GM13977 (cell line): ENCODE data around the gene ABLIM3.

Source experiments
- DNase-seq: peaks from one replicate; pipeline ENCODE4 v3.0.0; 2012; ENCODE audit warnings: low spot score
- in situ Hi-C: fragments of 300-500 bp; cut with MboI; formaldehyde crosslinking; loops from one replicate; pipeline ENCODE4 v1.12.0; 2022; ENCODE audit warnings: low sequenced_read_pairs, low pct_unique_long_range_greater_than_20kb, mixed read lengths, inconsistent platforms; ENCODE audit not compliant: unreplicated experiment
- TF ChIP-seq, protein P1 (sequence below): IDR thresholded peaks from 2 replicates; pipeline ENCODE4 v1.5.1; 2012; ENCODE audit warnings: mild to moderate bottlenecking, control low read depth; ENCODE audit not compliant: insufficient read depth; ENCODE audit errors: extremely low read depth, missing control alignments

Gene ABLIM3

DNA sequence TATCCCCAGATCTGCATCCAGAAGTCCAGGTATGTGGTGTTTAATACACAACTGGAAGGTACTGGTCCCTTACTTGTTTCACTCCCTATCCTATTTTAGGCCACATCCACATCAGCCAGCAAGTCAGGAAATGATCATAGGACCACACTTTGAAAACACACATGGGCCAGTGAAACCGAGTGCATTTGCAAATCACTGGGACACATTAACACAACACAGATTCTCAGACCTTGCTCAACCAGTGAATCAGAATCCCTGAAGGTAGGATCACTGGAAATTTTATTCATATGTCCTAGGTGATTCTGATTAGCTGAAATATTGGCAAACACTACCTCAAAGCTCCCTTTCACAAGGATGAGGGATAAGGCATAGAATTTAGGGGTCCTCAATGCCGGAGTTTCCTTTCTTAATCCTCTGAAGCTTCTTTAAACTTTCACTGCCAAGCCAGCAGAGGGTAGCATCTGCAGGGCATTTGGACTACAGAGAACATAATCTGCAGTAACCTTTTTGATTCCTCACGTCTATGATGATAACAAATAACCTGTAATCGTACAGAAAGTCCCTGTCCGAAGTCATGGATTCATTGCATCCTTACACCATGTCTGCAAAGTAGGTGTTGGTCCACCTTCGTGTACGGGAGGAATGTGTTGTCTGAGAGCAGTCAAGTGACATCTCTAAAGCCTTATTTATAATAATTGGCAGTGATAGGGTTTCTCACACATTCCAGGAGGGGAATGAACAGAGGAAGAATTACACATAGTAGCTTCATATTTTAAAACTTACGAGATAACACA, 11.0 kb upstream of the ABLIM3 start:
- DNase-seq = no peak
- in situ Hi-C loops = no loop called here
- TF ChIP-seq, protein P1, sequence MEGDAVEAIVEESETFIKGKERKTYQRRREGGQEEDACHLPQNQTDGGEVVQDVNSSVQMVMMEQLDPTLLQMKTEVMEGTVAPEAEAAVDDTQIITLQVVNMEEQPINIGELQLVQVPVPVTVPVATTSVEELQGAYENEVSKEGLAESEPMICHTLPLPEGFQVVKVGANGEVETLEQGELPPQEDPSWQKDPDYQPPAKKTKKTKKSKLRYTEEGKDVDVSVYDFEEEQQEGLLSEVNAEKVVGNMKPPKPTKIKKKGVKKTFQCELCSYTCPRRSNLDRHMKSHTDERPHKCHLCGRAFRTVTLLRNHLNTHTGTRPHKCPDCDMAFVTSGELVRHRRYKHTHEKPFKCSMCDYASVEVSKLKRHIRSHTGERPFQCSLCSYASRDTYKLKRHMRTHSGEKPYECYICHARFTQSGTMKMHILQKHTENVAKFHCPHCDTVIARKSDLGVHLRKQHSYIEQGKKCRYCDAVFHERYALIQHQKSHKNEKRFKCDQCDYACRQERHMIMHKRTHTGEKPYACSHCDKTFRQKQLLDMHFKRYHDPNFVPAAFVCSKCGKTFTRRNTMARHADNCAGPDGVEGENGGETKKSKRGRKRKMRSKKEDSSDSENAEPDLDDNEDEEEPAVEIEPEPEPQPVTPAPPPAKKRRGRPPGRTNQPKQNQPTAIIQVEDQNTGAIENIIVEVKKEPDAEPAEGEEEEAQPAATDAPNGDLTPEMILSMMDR = no peak

DNA sequence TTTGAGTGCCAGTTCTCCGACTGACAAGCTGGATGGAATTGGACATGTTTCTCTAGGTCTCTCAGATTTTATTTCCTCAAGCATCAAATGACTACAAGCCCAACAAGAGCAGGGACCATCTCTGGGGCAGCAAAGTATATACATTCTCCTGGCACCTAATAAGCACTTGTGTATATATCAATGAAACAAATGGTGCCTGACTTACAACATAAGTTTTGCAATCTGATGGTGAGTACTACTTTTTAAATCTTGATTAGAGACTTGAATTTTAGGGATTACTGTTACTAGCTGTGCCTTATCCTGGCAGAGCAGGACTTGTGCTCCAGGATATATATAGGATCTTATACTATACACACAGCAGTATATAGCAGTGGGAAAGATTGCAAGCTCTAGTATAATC, 8.8 kb upstream of the ABLIM3 start:
- in situ Hi-C loops = no loop called here
- DNase-seq = no peak
- TF ChIP-seq, protein P1 = no peak

DNA sequence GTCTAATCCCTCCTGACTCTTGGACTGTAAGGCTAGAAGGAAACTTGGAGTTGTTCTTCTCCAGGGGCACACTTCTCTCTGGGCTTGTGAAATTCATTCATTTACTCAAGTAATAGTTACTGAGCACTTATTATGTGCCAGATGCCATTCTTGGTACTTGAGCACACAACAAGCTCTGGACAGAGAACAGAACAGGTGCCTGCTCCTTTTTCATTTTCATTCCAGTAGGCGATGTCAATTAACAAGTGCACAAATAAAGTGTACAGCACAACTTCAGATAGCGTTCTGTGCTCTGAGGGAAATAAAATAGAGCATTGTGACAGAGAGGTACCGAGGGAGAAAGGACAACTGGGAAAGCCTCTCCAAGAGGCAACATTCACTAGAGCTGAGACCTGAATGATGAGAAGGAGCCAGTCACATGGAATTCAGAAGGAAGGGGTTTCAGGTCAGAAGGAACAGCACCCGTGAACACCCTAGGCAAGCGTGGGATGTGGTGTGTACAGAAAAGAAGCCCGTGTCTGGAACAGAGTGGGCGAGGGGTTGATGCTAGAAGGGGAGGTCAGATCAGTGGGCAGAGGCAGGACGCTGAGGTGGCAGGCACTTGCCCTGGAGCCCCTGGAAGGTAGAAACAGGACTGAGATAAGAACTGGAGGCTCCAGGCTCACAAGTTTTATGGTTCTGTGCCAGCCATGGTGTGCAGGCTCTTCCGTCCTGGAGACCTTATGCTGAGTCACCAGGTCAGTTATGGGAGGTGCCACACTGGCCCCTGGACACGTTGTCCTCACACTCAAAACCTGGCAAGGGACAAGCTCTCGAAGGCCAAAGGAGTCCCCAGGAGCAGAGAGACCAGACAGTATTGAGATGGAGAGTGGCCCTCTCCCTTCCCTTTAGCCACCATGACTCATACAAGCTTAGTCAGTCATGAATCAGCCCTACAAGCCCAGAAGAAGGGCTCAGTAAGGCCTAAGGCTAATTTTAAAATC, 7.2 kb upstream of the ABLIM3 start:
- DNase-seq = no peak
- TF ChIP-seq, protein P1 = no peak
- in situ Hi-C loops = no loop called here

DNA sequence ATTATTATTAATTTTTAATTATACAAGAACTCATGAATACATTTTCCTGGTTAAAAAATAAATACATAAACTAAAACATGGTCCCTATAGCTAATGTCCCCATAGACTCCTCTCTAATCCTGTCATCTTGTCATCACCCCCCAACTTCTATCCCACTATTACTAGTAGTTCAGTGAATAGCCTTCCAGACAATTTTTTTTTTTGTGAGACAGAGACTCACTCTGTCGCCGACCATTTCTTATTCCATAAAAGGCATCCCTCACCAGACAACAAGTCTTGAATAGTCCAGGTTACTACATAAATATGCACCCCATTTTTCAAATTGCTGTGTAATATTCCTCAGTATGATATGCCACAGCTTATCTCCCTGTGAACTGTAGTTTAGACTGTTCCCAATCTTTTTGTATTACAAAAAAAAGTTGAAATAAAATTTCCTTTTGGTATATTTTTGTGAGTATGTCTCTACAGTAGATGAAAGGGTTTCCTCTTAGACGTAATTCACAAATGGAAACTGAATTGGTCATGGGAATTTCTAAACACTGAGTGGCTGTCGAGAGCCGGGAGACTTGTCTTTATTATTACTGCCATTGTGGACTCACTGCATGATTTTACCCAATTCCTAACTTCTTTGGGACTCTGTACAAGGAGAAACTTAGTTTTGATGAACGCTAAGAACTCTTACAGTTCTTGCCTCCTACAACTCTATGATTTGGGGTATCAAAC, 6.4 kb upstream of the ABLIM3 start:
- DNase-seq = no peak
- TF ChIP-seq, protein P1 = no peak
- in situ Hi-C loops = no loop called here

GRCh38 chr5:149135536-149136201, 5.6 kb upstream of the ABLIM3 start:
- TF ChIP-seq, protein P1 = no peak
- in situ Hi-C loops = no loop called here

More at GRCh38 chr5:149135536-149136201, 5.6 kb upstream of the ABLIM3 start:
- DNase-seq = no peak
